Right renal cortex interstitium (tissue), 3 donors: ENCODE measurements around the gene VAV3. TPM values are rescaled to one million over a fixed set of nuclear protein-coding genes. Genes with fewer than 3 reads are reported as not detected.

Experiments
- DNase-seq, 3 donors: peaks; one replicate each; pipeline ENCODE4 v3.0.0-alpha.2; 2013; ENCODE audit warnings: low read depth in 3 of 3, low spot score in 2 of 3
- polyA plus RNA-seq, 3 donors: library from polyadenylated mRNA; unstranded; fragments of 120-200 nt; gene quantifications; one replicate each; pipeline ENCODE4 v1.2.1, GENCODE V29; 2013; ENCODE audit not compliant: insufficient read length in 3 of 3

The VAV3 gene
- polyA plus RNA-seq, 3 donors, result 154 to 159 (median 158) TPM

GRCh38 chr1:107939256-107939655 lies 25.7 kb downstream of the VAV3 start:
- DNase-seq, result no peak

GRCh38 chr1:107936498-107937481 lies 28.2 kb downstream of the VAV3 start:
- no peak for DNase-seq

GRCh38 chr1:107935396-107936064 lies 29.4 kb downstream of the VAV3 start:
- DNase-seq, result no peak

GRCh38 chr1:107934578-107934977 lies 30.4 kb downstream of the VAV3 start:
- DNase-seq, result no peak

- no peak for DNase-seq
Observed at GRCh38 chr1:107933736-107934135, 31.2 kb downstream of the VAV3 start.

GRCh38 chr1:107930292-107930691 lies 34.7 kb downstream of the VAV3 start:
- DNase-seq, result no peak

- no peak for DNase-seq
Observed at GRCh38 chr1:107927820-107928219, 37.2 kb downstream of the VAV3 start.

- DNase-seq, result no peak
Observed at GRCh38 chr1:107926436-107927080, 38.4 kb downstream of the VAV3 start.

GRCh38 chr1:107925565-107925964 lies 39.4 kb downstream of the VAV3 start:
- no peak for DNase-seq

- DNase-seq, result no peak
Observed at GRCh38 chr1:107920999-107921398, 44.0 kb downstream of the VAV3 start.

GRCh38 chr1:107920561-107920960 lies 44.4 kb downstream of the VAV3 start:
- no peak for DNase-seq

- DNase-seq, result no peak
Observed at GRCh38 chr1:107919953-107920352, 45.0 kb downstream of the VAV3 start.

GRCh38 chr1:107914119-107914765 lies 50.7 kb downstream of the VAV3 start:
- no peak for DNase-seq

- no peak for DNase-seq
Observed at GRCh38 chr1:107912656-107913055, 52.3 kb downstream of the VAV3 start.

GRCh38 chr1:107900090-107900945 lies 64.7 kb downstream of the VAV3 start:
- DNase-seq, result no peak

- no peak for DNase-seq
Observed at GRCh38 chr1:107899655-107900054, 65.3 kb downstream of the VAV3 start.

- no peak for DNase-seq
Observed at GRCh38 chr1:107897438-107898345, 67.3 kb downstream of the VAV3 start.

- no peak for DNase-seq
Observed at GRCh38 chr1:107896936-107897335, 68.0 kb downstream of the VAV3 start.

- DNase-seq, result no peak
Observed at GRCh38 chr1:107896401-107896800, 68.6 kb downstream of the VAV3 start.
